ENCODE results near the gene CABCOCO1.

DNA sequence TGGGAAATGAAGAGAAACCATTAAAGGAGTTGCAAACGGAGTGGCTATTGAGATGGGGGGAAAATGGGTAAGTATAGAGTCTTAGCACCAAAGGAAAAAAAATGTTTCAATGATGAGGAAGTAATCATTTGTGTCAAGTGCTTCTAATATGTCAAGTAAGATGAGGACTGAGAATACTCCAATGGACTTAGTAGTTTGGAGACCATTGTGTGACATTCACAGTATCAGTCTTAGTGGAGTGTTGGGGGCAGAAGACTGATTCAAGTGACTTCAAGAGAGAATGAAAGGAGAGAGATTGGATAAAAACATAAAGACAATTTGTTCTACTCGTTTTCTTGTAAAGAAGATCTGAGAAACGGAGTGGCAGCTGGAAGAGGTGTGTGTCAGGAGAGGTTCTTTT, 150.2 kb downstream of the CABCOCO1 start:
- TF ChIP-seq, protein P1, sequence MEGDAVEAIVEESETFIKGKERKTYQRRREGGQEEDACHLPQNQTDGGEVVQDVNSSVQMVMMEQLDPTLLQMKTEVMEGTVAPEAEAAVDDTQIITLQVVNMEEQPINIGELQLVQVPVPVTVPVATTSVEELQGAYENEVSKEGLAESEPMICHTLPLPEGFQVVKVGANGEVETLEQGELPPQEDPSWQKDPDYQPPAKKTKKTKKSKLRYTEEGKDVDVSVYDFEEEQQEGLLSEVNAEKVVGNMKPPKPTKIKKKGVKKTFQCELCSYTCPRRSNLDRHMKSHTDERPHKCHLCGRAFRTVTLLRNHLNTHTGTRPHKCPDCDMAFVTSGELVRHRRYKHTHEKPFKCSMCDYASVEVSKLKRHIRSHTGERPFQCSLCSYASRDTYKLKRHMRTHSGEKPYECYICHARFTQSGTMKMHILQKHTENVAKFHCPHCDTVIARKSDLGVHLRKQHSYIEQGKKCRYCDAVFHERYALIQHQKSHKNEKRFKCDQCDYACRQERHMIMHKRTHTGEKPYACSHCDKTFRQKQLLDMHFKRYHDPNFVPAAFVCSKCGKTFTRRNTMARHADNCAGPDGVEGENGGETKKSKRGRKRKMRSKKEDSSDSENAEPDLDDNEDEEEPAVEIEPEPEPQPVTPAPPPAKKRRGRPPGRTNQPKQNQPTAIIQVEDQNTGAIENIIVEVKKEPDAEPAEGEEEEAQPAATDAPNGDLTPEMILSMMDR (IDR thresholded peaks at IDR 0.05), result no peak
- TF ChIP-seq POLR2A (IDR thresholded peaks at IDR 0.05) (no peak), EP300 (IDR thresholded peaks at IDR 0.05) (no peak), POLR2AphosphoS5 (IDR thresholded peaks at IDR 0.05) (no peak)
